ENCODE measurements around the gene TTC9B.

DNA sequence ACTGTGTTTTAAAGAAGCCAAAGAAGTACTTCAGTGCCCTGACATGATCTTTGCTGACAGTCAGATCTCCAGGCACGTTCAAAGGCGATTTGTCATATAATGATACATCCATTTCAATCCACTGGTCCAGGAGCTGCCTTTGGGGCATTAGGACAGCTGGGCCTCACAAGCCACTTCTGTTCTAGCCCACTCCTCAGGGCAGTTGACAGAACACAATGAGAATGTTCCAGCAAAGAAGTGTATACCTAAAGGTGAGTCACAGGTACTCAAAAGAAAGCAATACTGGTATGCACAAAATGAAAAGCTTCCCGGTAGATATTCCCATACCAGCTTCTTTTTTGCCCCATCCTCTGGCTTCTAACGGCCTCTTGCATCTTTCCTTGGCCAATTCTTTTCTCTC lies 39.4 kb downstream of the TTC9B start:
- TF ChIP-seq GATA3 (IDR thresholded peaks at IDR 0.05; ENCODE audit: low read depth, low read length) (no peak), GATA2 (IDR thresholded peaks at IDR 0.05; ENCODE audit: low read depth, low read length) (no peak)
